ENCODE data around the gene SLC9A9. TPM values are rescaled to one million over a fixed set of nuclear protein-coding genes. Genes with fewer than 3 reads are reported as not detected.

The SLC9A9 gene
- total RNA-seq, 1 experiment from 2014 or later, result 1.4 TPM

- H3K4me3 ChIP-seq (ENCODE audit: low read depth, low read length, poor library complexity, severe bottlenecking), result no peak overlapping the region
- no peaks in the 10 kb centered on the region for H3K27me3 ChIP-seq (replicated peaks; ENCODE audit: insufficient read depth, low read depth, low read length, poor library complexity)
- no peaks in the 10 kb centered on the region for H3K9me3 ChIP-seq (ENCODE audit: low read depth, low read length, poor library complexity, severe bottlenecking)
- ChIA-PET POLR2A (ENCODE audit: low non-redundant PET) (no interaction called here), CTCF (no interaction called here)
- H3K36me3 ChIP-seq (ENCODE audit: insufficient read depth, low read length, poor library complexity, severe bottlenecking), result no peaks in the 10 kb centered on the region
- intact Hi-C loops (cut with micrococcal nuclease; ENCODE audit: unreplicated experiment), result no loop called here
- H3K27ac ChIP-seq (ENCODE audit: low read depth, low read length, poor library complexity, severe bottlenecking), result no peak overlapping the region
- no peaks in the 10 kb centered on the region for H3K4me1 ChIP-seq (ENCODE audit: insufficient read depth, low read length, poor library complexity, severe bottlenecking)
- BruUV-seq (replicated peaks), result no TSS peak
- TF ChIP-seq EZH2 (IDR thresholded peaks at IDR 0.05; ENCODE audit: borderline replicate concordance, low read depth, low read length, poor library complexity, severe bottlenecking) (no peak), CTCF (conservative IDR thresholded peaks at IDR 0.05; ENCODE audit: low read depth, low read length) (no peak)
- no peak for DNase-seq (ENCODE audit: low spot score)
Observed at GRCh38 chr3:143707848-143708247, 140.4 kb downstream of the SLC9A9 start.

DNA sequence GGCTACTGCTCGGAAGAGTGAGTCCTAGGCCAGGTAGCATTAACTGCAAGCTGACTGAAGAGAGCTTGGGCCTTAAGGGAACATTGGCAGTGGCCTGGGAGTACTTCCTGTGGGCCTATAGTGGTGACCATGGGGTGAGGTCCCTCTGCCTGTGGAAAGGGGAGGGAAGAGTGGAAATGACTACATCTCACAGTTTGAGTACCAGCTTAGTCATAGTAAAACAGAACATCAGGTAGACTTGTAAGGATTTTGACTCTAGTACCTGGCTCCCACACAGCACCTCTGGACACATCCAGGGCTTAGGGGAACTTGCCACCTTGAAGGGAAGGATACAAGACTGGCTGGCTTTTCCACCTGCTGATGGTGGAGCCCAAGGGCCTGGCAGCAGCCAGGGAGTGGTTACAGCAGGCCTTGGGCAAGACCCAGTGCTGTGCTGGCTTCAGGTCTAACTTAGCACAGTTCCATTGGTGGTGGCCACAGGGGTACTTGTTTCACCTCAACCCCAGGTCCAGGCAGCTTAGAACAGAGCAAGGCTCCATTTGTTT lies 147.8 kb downstream of the SLC9A9 start:
- no peaks in the 10 kb centered on the region for H3K36me3 ChIP-seq (ENCODE audit: insufficient read depth, low read length, poor library complexity, severe bottlenecking)
- ChIA-PET CTCF (no interaction called here), POLR2A (ENCODE audit: low non-redundant PET) (no interaction called here)
- TF ChIP-seq CTCF (conservative IDR thresholded peaks at IDR 0.05; ENCODE audit: low read depth, low read length) (no peak), EZH2 (IDR thresholded peaks at IDR 0.05; ENCODE audit: borderline replicate concordance, low read depth, low read length, poor library complexity, severe bottlenecking) (no peak)
- H3K27me3 ChIP-seq (replicated peaks; ENCODE audit: insufficient read depth, low read depth, low read length, poor library complexity), result no peaks in the 10 kb centered on the region
- H3K4me3 ChIP-seq (ENCODE audit: low read depth, low read length, poor library complexity, severe bottlenecking), result no peak overlapping the region
- BruUV-seq (replicated peaks), result no TSS peak
- H3K4me1 ChIP-seq (ENCODE audit: insufficient read depth, low read length, poor library complexity, severe bottlenecking), result no peaks in the 10 kb centered on the region
- intact Hi-C loops (cut with micrococcal nuclease; ENCODE audit: unreplicated experiment), result no loop called here
- no peak for DNase-seq (ENCODE audit: low spot score)
- no peak overlapping the region for H3K27ac ChIP-seq (ENCODE audit: low read depth, low read length, poor library complexity, severe bottlenecking)
- H3K9me3 ChIP-seq (ENCODE audit: low read depth, low read length, poor library complexity, severe bottlenecking), result no peaks in the 10 kb centered on the region

GRCh38 chr3:143699424-143699823 lies 148.8 kb downstream of the SLC9A9 start:
- intact Hi-C loops (cut with micrococcal nuclease; ENCODE audit: unreplicated experiment), result no loop called here
- DNase-seq (ENCODE audit: low spot score), result no peak
- no TSS peak for BruUV-seq (replicated peaks)
- ChIA-PET POLR2A (ENCODE audit: low non-redundant PET) (no interaction called here), CTCF (no interaction called here)
- Histone ChIP-seq H3K4me3 (ENCODE audit: low read depth, low read length, poor library complexity, severe bottlenecking) (no peak overlapping the region), H3K36me3 (ENCODE audit: insufficient read depth, low read length, poor library complexity, severe bottlenecking) (no peaks in the 10 kb centered on the region), H3K27me3 (replicated peaks; ENCODE audit: insufficient read depth, low read depth, low read length, poor library complexity) (no peaks in the 10 kb centered on the region), H3K9me3 (ENCODE audit: low read depth, low read length, poor library complexity, severe bottlenecking) (no peaks in the 10 kb centered on the region), H3K4me1 (ENCODE audit: insufficient read depth, low read length, poor library complexity, severe bottlenecking) (no peaks in the 10 kb centered on the region), H3K27ac (ENCODE audit: low read depth, low read length, poor library complexity, severe bottlenecking) (no peak overlapping the region)
- TF ChIP-seq CTCF (conservative IDR thresholded peaks at IDR 0.05; ENCODE audit: low read depth, low read length) (no peak), EZH2 (IDR thresholded peaks at IDR 0.05; ENCODE audit: borderline replicate concordance, low read depth, low read length, poor library complexity, severe bottlenecking) (no peak)
